Parathyroid adenoma (tissue), 2 donors: Measurements from ENCODE around the gene SPRR5.

Experiments used
- H2AFZ ChIP-seq: fragments of 300-600 bp; sonication (generic); one replicate; pipeline ENCODE4 v1.7.0; 2017; ENCODE audit warnings: antibody characterized with exemption, mild to moderate bottlenecking
- H3K27ac ChIP-seq: fragments of 300-600 bp; sonication (generic); one replicate; pipeline ENCODE4 v1.7.0; 2017
- H3K27me3 ChIP-seq: fragments of 300-600 bp; sonication (generic); one replicate; pipeline ENCODE4 v1.7.0; 2017; ENCODE audit warnings: low read length; ENCODE audit not compliant: control insufficient read depth, insufficient read depth
- H3K36me3 ChIP-seq: fragments of 300-600 bp; sonication (generic); one replicate; pipeline ENCODE4 v1.7.0; 2017; ENCODE audit warnings: low read length; ENCODE audit not compliant: control insufficient read depth, insufficient read depth
- H3K4me1 ChIP-seq: fragments of 300-600 bp; sonication (generic); one replicate; pipeline ENCODE4 v1.7.0; 2017; ENCODE audit warnings: control low read depth
- H3K4me2 ChIP-seq: fragments of 300-600 bp; sonication (generic); one replicate; pipeline ENCODE4 v1.7.0; 2017; ENCODE audit warnings: low read length
- H3K4me3 ChIP-seq: fragments of 300-600 bp; sonication (generic); one replicate; pipeline ENCODE4 v1.7.0; 2017; ENCODE audit warnings: low read depth, low read length
- H3K79me2 ChIP-seq: fragments of 300-600 bp; sonication (generic); one replicate; pipeline ENCODE4 v1.7.0; 2017; ENCODE audit warnings: control low read depth
- H3K9ac ChIP-seq: fragments of 300-600 bp; sonication (generic); one replicate; pipeline ENCODE4 v1.7.0; 2017; ENCODE audit warnings: mild to moderate bottlenecking
- H3K9me3 ChIP-seq: fragments of 300-600 bp; sonication (generic); one replicate; pipeline ENCODE4 v1.7.0; 2017; ENCODE audit warnings: low read length; ENCODE audit not compliant: control insufficient read depth
- CTCF ChIP-seq: fragments of 300-600 bp; sonication (generic); IDR thresholded peaks from one replicate; pipeline ENCODE4 v1.7.0; 2017; ENCODE audit warnings: antibody characterized with exemption, mild to moderate bottlenecking
- donor health status: primary hyperparathyroidism.

SPRR5 gene

GRCh38 chr1:152946651-152947256, at the start of gene SPRR5:
Gene SPRR5, plus strand, starts transcription at chr1:152947206. Its CDS starts 1,349 bp downstream, at chr1:152948555.
- Histone ChIP-seq H2AFZ (no peak within 1 kb of the TSS), H3K27ac (no peak within 1 kb of the TSS), H3K27me3 (no peaks in the 10 kb centered on the region), H3K36me3 (no peaks in the 10 kb centered on the region), H3K4me3 (no peak within 1 kb of the TSS), H3K9me3 (no peaks in the 10 kb centered on the region), H3K4me2 (no peak within 1 kb of the TSS), H3K79me2 (no peaks in the 10 kb centered on the region), H3K9ac (no peak within 1 kb of the TSS), H3K4me1 (no peaks in the 10 kb centered on the region)
- TF ChIP-seq CTCF: no peak

DNA sequence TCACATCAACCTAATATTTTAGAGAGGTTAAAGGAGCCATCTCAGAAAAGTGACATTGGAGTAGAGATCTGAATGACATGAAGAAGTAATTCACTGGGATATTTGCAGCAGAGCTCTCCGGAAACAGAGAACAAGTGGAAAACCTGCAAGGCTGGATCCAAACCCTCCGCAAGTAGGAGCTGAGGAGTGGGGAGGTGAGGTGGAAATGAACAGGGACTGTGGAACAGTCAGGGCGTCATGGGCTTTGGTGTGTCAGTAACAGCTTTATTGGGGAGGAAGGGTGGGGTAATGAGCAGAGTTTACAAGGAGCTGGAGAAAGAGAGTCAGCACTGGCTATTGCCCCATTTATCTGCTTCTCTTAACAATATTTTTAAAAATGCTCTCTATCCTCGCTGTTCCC, 48.0 kb upstream of the SPRR5 start:
- Histone ChIP-seq H3K27ac (no peak overlapping the region), H3K36me3 (no peaks in the 10 kb centered on the region), H3K4me3 (no peak overlapping the region), H3K9me3 (no peaks in the 10 kb centered on the region), H3K27me3 (no peaks in the 10 kb centered on the region), H3K4me1 (no peaks in the 10 kb centered on the region), H3K9ac (no peak overlapping the region), H3K4me2 (no peak overlapping the region), H3K79me2 (no peaks in the 10 kb centered on the region), H2AFZ (no peak overlapping the region)
- no peak for TF ChIP-seq CTCF

GRCh38 chr1:152899883-152900282, 47.1 kb upstream of the SPRR5 start:
- H3K9me3 ChIP-seq: no peaks in the 10 kb centered on the region
- no peaks in the 10 kb centered on the region for H3K36me3 ChIP-seq
- H3K27ac ChIP-seq: no peak overlapping the region
- no peak for TF ChIP-seq CTCF
- no peak overlapping the region for H3K4me2 ChIP-seq
- H3K9ac ChIP-seq: no peak overlapping the region
- H3K27me3 ChIP-seq: no peaks in the 10 kb centered on the region
- no peaks in the 10 kb centered on the region for H3K79me2 ChIP-seq
- H3K4me1 ChIP-seq: no peaks in the 10 kb centered on the region
- H2AFZ ChIP-seq: no peak overlapping the region
- no peak overlapping the region for H3K4me3 ChIP-seq

GRCh38 chr1:152901631-152902030, 45.4 kb upstream of the SPRR5 start:
- Histone ChIP-seq H3K27me3 (no peaks in the 10 kb centered on the region), H3K4me1 (no peaks in the 10 kb centered on the region), H3K4me3 (no peak overlapping the region), H3K27ac (no peak overlapping the region), H3K4me2 (no peak overlapping the region), H3K36me3 (no peaks in the 10 kb centered on the region), H3K9ac (no peak overlapping the region), H2AFZ (no peak overlapping the region), H3K9me3 (no peaks in the 10 kb centered on the region), H3K79me2 (no peaks in the 10 kb centered on the region)
- no peak for TF ChIP-seq CTCF

- H3K27ac ChIP-seq: no peak overlapping the region
- H3K4me1 ChIP-seq: no peaks in the 10 kb centered on the region
- H3K36me3 ChIP-seq: no peaks in the 10 kb centered on the region
- H3K4me3 ChIP-seq: no peak overlapping the region
- no peak for TF ChIP-seq CTCF
- H3K9me3 ChIP-seq: no peaks in the 10 kb centered on the region
- H3K27me3 ChIP-seq: no peaks in the 10 kb centered on the region
- no peaks in the 10 kb centered on the region for H3K79me2 ChIP-seq
- H2AFZ ChIP-seq: no peak overlapping the region
- no peak overlapping the region for H3K4me2 ChIP-seq
- no peak overlapping the region for H3K9ac ChIP-seq
These were observed 44.4 kb upstream of the SPRR5 start for GRCh38 chr1:152902636-152903035.
